Measurements from ENCODE around the gene KLHDC9. TPM values are rescaled to one million over a fixed set of nuclear protein-coding genes. Genes with fewer than 3 reads are reported as not detected.
"Not testable (repeated sequence)": the region's sequence is repeated elsewhere in the genome, so short reads cannot be mapped to it uniquely, and the experiment has no call there.

Gene KLHDC9
- polyA plus RNA-seq, 3 donors = 17.1 to 20.3 (median 19.0) TPM

DNA sequence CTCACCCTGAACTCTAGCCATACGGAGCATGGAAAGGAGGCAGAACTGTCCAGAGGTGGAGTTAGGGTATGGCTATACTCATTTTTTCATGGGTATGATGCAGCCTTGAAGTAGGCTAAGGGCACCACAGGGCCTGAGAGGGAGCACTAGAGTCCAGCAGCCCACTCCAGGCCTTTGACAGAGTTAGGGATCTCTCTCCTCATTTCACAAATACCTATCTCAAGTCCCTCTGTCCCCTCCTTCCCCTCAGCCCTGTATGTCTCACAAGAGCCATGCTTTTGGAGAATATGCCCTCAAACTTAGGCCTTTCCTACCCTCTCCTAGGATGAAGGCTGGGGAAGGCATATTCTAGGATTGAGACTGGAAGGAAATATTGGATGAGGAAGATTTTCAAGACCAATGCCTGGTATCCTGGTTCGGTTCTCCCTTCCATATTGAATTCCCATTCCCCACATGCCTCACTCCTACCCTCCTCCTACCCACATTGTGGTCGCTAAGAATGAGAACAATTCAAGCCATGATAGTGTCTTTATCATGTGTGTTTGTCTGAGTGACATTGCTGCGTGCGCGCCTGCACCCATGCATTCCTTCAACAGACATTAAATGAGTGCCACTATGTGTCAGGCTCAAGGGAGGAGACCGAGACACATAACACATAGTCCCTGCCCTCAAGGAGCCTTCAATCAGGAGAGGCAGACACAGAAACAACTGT, 6.2 kb upstream of the KLHDC9 start:
- no peak for DNase-seq

DNA sequence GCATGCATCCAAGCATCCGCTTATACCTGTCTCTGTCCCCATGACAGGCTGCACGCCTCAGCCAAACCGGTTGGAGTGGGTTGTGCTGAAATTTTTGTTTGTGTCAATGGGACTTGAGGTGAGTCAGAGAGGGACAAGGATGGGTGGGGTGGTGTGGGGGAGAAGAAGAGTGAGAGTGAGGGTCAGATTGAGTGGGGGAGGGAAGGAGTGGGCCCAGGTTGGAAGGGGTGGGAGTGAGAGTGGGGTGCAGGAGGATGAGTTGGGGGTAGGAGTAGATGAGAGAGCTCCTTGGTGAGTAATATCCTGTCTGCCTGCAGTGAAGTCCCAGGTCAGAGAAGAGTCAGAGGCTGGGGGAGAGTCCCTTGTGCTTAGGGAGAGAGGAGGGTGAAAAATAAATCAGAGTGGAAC, 5.5 kb upstream of the KLHDC9 start:
- no peak for DNase-seq

DNA sequence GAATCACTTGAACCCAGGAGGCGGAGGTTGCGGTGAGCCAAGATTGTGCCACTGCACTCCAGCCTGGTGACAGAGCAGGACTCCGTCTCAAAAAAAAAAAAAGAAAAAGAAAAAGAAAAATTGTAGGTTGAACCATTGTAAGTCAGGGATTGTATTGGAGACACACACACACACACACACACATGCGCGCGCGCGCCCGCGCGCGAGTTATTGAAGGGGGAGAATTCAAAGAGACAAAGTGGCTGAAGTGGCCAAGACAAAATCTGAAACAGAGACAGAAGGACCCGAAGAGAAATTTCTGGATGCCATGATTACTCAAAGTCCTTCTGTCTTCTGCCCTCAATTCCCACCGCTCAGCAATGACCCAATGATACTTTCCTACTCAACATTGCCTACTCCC, 3.7 kb upstream of the KLHDC9 start:
- DNase-seq = no peak

DNA sequence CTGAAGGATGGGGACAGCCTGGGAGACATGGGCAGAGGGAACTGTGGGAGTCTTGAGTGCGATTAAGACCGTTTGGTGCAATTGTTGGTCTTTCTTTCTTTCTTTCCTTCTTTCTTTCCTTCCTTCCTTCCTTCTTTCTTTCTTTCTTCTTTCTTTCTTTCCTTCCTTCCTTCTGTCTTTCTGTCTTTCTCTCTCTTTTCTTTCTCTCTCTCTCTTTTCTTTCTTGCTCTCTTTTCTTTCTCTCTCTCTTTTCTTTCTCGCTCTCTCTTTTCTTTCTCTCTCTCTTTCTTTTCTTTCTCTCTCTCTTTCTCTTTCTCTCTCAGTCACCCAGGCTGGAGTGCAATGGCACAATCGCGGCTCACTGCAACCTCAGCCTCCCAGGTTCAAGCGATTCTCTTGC, 2.9 kb upstream of the KLHDC9 start:
- DNase-seq = no peak

DNA sequence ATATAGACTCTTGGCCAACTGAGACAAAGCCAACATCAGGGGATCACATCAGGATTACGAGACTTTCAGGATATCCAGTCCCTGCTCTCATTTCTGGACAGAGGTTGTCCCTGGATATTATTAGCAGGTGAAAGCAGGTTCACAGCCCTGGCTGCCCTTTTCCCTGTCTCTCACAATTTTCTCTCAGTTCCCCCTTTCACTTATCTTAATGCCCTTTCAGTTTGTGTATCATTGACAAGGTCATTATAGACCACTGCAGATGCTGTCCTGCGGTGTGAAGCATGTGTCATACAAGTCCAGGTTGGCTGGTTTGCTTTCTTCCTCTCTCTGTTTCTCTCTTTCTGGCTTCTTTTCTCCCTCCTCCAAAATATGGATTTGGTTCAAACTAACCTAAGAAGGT, 2.1 kb upstream of the KLHDC9 start:
- DNase-seq = no peak

DNA sequence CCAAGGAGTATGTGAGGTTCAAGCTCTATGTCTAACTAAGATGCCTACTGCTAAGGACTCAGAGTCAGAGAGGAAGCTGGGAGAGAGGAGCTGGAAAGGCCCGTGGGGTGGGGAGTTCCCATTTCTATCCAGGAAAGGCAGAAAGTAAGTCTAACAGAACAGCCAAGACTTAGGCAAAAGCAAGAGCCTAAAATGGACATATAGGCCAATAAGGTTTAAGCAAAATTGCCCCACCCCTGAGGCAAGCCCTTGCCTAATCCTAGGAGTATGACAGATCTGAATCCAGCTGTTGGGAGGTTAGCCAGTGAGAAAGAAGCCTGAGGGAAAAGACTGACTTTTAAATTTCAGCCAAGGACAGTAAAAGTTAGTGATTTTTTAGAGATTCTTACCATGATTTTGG, 1.6 kb upstream of the KLHDC9 start:
- DNase-seq = no peak

DNA sequence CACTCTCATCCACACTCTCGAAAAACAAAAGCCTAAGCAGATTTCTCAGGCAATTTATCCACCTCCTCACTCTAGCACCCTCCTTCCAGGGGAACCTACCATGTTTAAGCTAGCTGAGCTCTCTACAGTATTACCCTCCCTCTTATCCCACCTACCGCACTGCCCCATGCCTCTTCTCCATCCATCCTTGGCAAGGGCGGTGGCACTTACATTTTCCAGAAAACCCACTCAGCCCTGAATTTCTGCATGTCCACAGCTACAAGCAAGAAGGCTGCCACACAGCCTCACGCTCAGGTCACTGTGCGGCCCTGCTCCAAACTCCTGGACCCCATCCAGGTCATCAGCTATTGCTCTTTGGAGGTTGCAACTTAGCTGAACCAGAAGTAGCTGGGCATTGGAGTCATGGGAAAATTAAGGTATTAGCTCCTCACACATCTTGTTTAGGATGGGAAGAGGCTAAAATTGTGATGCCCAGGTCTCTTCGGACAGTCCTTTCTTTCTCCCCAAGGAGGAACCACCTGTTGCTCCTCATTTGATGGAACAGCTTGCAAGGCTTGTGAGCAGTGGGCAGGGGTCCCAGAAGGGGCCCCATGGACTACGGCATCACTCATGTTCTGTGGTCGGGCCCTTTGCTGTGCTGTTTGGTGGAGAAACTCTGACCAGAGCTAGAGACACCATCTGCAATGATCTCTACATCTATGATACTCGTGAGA, 1.1 kb downstream of the KLHDC9 start:
- DNase-seq = no peak

DNA sequence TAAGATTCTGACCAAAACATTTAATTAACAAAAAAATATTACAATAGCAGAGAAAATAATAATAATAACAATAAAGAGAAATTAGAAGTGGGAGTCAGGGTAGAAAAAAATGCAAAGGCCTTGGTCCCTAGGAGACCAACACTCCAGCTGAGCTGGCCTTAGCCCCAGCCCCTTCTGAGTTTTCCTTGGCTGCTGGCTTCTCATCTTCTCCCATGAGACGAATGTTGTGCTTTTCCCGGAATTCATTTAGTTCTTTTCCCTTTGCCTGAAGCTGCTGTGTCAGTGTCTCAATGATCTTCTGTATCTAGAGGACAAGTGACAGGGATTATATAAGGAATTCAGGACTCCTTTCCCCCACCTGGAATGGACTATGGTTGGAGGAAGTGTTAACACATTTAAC, 2.4 kb downstream of the KLHDC9 start:
- no peak for DNase-seq

DNA sequence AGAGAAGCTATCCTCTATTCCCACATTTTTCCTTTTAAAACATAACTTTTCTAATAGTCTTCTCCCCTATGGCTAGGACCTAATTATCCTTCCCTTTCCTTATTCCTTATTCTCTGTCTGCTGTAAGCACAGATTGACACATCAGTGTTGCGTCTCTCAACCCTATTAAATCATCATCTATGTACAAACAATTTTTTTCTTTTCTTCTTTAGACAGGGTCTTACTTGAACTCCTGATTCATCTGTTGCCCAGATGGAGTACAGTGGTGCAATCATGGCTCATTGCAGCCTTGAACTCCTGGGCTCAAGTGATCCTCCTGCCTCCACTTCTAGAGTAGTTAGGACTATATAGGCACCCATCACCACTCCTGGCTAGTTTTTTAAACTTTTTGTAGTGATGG, 8.3 kb downstream of the KLHDC9 start:
- DNase-seq = no peak

DNA sequence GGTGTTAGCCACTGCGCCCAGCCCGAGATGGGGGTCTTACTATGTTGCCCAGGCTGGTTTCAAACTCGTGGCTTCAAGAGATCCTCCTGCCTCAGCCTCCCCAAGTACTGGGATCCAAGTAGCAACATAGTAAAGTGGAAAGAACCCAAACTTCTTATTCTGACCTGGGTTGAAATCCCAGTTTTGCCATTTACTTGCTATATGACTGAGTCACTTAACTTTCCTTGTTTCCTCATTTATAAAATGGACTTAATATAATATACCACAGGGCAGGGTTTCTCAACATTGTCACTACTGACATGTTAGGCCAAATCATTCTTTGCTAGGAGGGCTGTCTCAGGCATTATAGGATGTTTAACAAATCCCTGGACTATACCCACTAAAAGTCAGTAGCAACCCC, 13.0 kb downstream of the KLHDC9 start:
- DNase-seq = no peak

DNA sequence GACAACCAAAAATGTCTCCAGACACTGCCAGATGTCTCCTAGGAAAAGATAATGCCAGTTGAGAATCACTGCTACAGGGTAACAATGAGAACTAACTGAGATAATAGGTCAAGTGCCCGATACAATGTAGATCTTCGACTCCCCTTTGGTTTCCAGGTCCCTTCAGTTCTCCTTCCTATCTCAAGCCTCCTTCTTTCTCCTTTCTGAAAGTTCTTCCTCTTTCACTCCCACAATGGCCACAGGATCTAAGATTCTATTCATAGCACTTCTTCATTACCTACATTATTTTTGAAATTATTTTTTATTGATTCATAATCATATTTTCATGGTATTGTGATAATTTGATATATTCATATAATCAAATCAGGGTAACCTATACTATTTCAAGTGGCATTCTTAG, 13.4 kb downstream of the KLHDC9 start:
- DNase-seq = no peak

DNA sequence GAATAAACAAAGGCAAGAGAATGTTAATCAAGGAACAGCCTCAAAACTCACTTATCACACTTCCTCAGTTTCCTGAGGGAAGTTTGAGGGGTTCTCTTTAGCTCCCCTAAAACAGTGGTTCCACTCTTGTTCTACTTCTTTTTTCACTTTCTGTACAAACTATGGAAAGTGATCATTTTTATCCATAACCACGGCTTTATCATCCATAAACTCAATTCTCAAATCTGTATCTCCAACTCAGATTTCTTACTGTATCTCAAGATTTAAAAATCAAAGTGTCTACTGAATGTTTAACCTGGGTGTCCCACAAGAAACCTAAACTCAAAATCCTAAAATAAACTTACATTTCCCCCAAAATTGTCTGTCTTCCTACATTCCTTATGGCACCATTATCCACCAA, 15.8 kb downstream of the KLHDC9 start:
- DNase-seq = no peak

DNA sequence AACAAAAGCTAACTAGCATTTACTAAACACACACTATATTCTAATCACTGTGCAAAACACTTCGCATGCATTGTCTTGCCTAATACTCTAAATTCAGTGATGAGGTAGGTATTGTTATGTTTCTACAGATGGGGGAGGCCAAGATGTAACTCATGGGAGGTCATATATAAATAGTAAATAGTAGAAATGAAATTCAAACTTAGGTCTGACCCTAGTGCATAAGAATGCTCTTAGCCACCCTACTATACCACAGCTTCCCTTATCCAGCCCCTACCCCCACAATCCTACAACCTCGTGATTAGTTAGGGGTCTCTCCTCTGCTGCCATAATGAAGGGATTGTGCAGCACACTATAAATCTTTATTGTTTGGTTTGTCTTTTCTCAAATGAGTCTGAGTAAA, 16.4 kb downstream of the KLHDC9 start:
- no peak for DNase-seq

DNA sequence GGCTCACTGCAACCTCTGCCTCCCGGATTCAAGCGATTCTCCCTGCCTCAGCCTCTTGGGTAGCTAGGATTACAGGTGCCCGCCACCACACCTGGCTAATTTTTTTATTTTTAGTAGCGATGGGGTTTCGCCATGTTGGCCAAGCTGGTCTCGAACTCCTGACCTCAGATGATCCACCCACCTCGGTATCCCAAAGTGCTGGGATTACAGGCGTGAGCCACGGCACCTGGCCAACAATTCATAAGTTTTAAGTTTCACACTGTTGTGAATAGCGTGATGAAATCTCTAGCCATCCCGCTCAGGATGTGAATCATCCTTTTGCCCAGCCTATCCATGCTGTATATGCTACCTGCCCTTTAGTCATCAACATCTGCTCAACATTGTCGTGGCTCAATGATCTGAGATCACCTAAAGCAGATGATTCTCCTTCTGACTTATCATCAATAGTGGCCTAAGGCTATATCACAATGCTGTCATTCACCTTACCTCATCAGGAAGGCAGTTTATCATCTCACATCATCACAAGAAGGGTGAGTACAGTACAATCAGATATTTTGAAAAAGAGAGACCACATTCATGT, 17.1 kb downstream of the KLHDC9 start:
- DNase-seq = no peak

DNA sequence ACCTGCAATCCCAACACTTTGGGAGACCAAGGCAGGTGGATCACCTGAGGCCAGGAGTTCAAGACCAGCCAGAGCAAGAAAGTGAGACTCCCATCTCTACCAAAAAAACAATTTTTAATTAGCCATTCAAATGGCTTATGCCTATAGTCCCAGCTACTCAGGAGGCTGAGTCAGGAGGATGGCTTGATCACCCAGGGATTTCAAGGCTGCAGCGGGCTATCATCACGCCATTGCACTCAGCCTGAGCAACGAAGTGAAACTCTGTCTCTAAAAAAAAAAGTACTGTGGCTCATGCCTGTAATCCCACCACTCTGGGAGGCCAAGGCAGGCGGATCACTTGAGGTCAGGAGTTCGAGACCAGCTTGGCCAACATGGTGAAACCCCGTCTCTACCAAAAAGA, 17.8 kb downstream of the KLHDC9 start:
- DNase-seq = not testable (repeated sequence)

DNA sequence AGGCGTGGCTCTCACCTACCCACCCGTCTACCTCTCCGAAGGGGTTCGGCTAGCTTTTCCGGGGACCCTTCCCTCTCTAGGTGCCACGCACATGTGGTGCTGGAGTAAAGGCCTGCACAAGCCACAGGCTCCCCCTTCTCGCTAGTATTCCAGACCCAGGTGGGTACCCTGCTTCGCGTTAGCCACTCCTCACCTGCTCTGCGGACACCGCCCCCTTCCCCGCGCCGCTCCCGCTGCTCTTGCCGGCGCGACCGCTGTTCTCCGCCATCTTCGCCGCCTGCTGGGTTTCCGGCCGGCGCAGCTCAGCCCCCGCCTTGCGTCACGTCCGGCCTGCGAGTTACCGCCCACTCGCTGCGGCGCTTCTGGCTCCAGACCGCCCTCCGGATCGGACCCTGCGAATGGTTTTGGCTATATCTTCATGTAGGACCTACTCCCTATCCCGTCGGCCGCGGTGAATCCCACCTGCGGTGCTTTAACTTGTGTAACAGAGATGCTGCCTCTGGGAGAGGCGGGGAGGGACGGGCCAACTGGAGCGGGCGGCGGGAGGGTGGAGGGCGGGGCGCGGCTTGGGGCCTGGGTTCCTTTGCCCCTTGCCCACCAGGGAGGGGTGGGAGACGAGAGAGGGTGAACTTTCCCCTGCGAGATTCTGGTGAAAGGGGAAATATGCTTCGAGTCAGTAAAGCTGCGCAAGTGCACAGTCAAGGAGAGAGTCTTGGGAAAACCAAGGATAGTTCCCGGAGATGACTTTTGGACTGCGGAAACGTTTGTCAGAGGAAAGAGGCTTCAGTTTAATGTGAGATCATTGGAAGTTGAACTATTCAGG, 19.8 kb downstream of the KLHDC9 start, which contains the start of the genes NIT1 and PFDN2:
Gene NIT1, plus strand, starts transcription at position 347 of the 823 bp plus-strand sequence. Its CDS starts 72 bp downstream, at position 419.
Gene PFDN2, minus strand, starts transcription at position 279 of the 823 bp plus-strand sequence. Its CDS starts 11 bp downstream, at position 268.
- peak; percentile 87 for DNase-seq

DNA sequence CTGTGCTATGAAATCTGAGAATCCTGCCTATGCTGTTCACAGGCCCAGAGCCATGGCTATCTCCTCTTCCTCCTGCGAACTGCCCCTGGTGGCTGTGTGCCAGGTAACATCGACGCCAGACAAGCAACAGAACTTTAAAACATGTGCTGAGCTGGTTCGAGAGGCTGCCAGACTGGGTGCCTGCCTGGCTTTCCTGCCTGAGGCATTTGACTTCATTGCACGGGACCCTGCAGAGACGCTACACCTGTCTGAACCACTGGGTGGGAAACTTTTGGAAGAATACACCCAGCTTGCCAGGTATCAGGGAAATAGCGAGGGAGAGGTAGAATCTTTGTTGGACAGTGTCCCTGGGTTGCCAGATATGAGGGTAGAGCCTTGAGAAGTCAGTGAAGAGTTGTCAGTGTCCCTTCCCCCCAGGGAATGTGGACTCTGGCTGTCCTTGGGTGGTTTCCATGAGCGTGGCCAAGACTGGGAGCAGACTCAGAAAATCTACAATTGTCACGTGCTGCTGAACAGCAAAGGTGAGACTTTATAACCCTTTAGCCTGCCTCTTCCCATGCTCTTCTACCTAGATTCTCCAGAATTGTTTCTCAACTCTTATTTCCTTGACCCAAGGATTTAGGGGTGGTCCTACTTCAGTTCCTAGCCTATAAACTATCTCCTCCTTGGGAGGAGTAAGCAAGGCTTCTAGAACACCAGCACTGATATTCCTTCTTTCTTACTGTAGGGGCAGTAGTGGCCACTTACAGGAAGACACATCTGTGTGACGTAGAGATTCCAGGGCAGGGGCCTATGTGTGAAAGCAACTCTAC, 21.1 kb downstream of the KLHDC9 start:
- DNase-seq = peak; percentile 45

DNA sequence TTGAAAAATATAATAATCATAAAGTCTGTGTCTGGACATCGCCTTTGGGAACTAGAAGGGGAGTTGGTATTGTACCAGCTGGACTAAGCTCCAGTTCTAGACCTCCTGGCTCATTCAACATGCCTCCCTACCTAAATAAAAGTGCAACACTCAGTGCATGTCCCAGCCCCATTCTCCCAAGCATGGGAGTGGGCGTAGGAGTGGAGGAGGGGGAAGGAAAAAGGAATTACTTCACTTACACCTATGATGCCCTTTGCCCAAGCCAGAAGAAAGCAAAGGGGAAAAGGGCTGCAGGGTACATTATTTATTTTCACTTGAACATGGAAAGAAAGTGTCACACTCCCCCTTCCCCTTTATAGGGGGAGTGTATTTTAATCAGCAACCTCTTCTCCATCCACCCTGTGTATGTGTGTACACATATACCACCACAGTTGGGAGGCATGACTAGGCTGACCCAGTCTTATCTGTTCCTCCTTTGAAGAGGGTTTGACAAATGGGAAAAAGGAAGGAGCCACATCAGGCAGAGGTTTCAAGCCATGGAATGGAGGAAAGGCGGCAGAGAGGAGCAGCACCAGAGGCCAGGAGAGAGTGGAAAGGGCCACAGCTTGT, 23.0 kb downstream of the KLHDC9 start:
- no peak for DNase-seq

DNA sequence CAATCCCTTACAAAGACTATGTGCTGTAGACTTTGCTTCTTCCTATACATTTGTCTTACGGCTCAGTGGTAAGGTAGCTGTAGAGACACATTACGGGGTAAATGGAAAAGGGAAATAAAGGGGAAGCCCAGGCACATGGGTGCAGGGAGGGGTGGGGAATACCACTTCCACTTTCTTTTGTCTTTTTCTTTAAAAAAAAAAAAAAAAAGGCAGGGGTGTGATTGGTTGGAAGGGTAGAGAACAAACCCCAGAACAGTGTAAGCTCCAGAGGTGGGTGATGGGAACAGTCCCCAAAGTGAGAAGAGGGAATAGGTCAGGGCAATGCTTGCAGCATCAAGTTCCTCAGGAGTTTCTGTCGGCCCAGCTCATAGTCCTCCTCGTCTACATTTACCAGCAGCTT, 23.7 kb downstream of the KLHDC9 start:
- no peak for DNase-seq

DNA sequence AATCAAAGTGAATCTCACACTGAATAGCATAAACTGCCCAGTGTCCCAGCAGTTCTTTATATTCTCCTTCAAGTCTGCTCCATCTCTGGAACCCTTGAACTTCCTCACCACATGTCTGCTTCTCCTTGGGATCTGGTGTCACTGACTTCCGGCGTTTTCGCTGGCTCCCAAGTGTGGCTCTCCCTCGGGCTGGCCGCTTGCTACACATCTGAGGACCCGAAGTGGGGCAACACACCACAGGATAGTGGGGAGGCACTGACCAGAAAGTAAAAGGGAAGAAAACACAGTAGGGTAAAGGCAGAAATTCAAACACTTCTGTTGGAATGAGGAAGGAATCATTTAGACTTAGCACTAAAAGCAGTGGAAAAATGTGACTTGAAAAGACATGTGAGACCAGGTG, 24.8 kb downstream of the KLHDC9 start:
- no peak for DNase-seq

DNA sequence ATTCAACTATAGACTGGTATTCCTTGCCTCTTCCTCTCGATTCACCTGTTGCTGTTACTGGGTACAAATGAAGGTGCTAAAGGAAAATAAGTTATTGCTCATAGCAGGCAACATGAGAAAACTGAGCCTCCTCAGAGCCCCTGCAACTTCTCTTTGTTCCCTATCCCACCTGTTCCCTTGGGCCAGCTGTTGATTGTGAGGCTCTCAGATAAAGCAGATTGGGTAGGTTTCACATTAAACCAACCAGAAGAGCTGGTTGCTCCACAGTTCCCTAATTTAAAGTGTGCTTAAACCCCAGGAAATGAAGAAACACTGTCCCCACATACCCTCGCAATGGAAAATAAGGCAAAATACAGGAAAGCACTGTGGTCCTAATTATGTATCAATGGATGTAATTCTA, 29.5 kb downstream of the KLHDC9 start:
- no peak for DNase-seq
